ENCODE data around the gene TAS2R50. TPM values are rescaled to one million over a fixed set of nuclear protein-coding genes. Genes with fewer than 3 reads are reported as not detected.

Gene TAS2R50
- total and polyA plus RNA-seq, 2 experiments from 2014 or later: 3.4 TPM; not detected in 1

GRCh38 chr12:10966314-10966713 lies 20.4 kb downstream of the TAS2R50 start (continued):
- TF ChIP-seq ZNF462 (CRISPR knock-in tag; IDR thresholded peaks at IDR 0.05) (no peak), STAT1 (IDR thresholded peaks at IDR 0.05; ENCODE audit: unreplicated experiment) (no peak)

- Histone ChIP-seq H3F3A (replicated peaks; ENCODE audit: low read depth) (no peaks in the 10 kb centered on the region), H2AFZ (no peak overlapping the region), H3K27me3 (ENCODE audit: insufficient read depth) (no peaks in the 10 kb centered on the region), H3K9me2 (ENCODE audit: insufficient read depth) (0 out of 2 replicates have a peak, but pooled peaks cover 3% of the 10 kb centered on the region), H3K36me3 (ENCODE audit: insufficient read depth) (no peaks in the 10 kb centered on the region), H3K4me1 (ENCODE audit: insufficient read depth) (no peaks in the 10 kb centered on the region), H4K20me1 (replicated peaks; ENCODE audit: insufficient read depth) (no peaks in the 10 kb centered on the region), H3K27ac (ENCODE audit: low read depth) (no peak overlapping the region), H3K4me3 (no peak overlapping the region), H3K79me2 (replicated peaks; ENCODE audit: insufficient read depth) (no peaks in the 10 kb centered on the region), H3K4me2 (no peak overlapping the region)
- peaks cover 5% of the 10 kb centered on the region; the same call in 2 of the 3 replicates for H3K36me3 Mint-ChIP-seq (ENCODE audit: low read depth)
- ATAC-seq: no peak
- H3K9me3 Mint-ChIP-seq: peaks cover 4% of the 10 kb centered on the region; the same call in 1 of the 3 replicates
- no peak for DNase-seq (ENCODE audit: low spot score)
- H3K4me3 Mint-ChIP-seq: no peak overlapping the region
- H3K4me1 Mint-ChIP-seq: no peaks in the 10 kb centered on the region
- H3K27ac Mint-ChIP-seq: no peak overlapping the region
- H3K27me3 Mint-ChIP-seq (ENCODE audit: insufficient read depth, low read depth, poor library complexity): peaks cover 1% of the 10 kb centered on the region
- TF ChIP-seq STAT1 (IDR thresholded peaks at IDR 0.05; ENCODE audit: unreplicated experiment) (no peak), POLR2AphosphoS5 (IDR thresholded peaks at IDR 0.05; ENCODE audit: low read depth) (no peak), NANOG (IDR thresholded peaks at IDR 0.05; ENCODE audit: borderline replicate concordance) (no peak), ZNF462 (CRISPR knock-in tag; IDR thresholded peaks at IDR 0.05) (no peak), JUNB (IDR thresholded peaks at IDR 0.05; ENCODE audit: unreplicated experiment) (no peak), EZH2 (IDR thresholded peaks at IDR 0.05; ENCODE audit: low read depth, unreplicated experiment) (no peak), CTCF (conservative IDR thresholded peaks at IDR 0.05; ENCODE audit: low read depth in 2 of 2) (no peak)
Observed at GRCh38 chr12:10965476-10965875, 21.2 kb downstream of the TAS2R50 start.

Data from GM23338 (cell line).